SK-N-SH (cell line): ENCODE measurements around the gene RAPGEF3. TPM values are rescaled to one million over a fixed set of nuclear protein-coding genes. Genes with fewer than 3 reads are reported as not detected.
A peak's percentile ranks its signal among the peaks of the same experiment; 100 is the strongest.

ENCODE experiments used
- CTCF ChIA-PET: fragments of 300-600, 350-600 bp; formaldehyde crosslinking; extraction: SDS; loops from one replicate; lab custom pipeline; 2021; lab: Yijun Ruan, JAX
- POLR2A ChIA-PET: fragments of 350-600 bp; sonication (Branson Sonifier 250); formaldehyde crosslinking; extraction: SDS; loops from one replicate; lab custom pipeline; 2020; ENCODE audit warnings: antibody characterized with exemption, inconsistent platforms; lab: Yijun Ruan, JAX
- DNase-seq: peaks from one replicate; pipeline ENCODE4 v3.0.0; 2012
- H2AFZ ChIP-seq: fragments of 200-600 bp; sonication (generic); 2 replicates; pipeline ENCODE4 v1.8.1; 2016; ENCODE audit warnings: antibody characterized with exemption, mild to moderate bottlenecking, low read depth
- H3F3A ChIP-seq: fragments of 200-600 bp; sonication (generic); replicated peaks from 2 replicates; pipeline ENCODE3; 2016; ENCODE audit warnings: antibody characterized with exemption, mild to moderate bottlenecking; ENCODE audit not compliant: insufficient read depth
- H3K27ac ChIP-seq, 2 experiments: fragments of 200-500 bp in 1 of 2; fragments of 200-600 bp in 1 of 2; sonication (Bioruptor generic) in 1 of 2; sonication (generic), shearing (Covaris generic) in 1 of 2; 2 replicates each; pipeline versions ENCODE4 v1.5.1 to v1.6.1; 2014 to 2016; ENCODE audit warnings: low read depth in 2 of 2, inconsistent platforms in 1 of 2, low read length in 1 of 2, mild to moderate bottlenecking in 1 of 2, mixed read lengths in 1 of 2
- H3K27me3 ChIP-seq: fragments of 200-600 bp; sonication (generic), shearing (Covaris generic); 2 replicates; pipeline ENCODE4 v1.6.1; 2016; ENCODE audit warnings: mixed run types; ENCODE audit not compliant: insufficient read depth
- H3K36me3 ChIP-seq, 2 experiments: fragments of 200-500 bp in 1 of 2; fragments of 200-600 bp in 1 of 2; sonication (Bioruptor generic) in 1 of 2; sonication (generic) in 1 of 2; replicated peaks in 1 of 2; 2 replicates each; pipeline versions ENCODE3 to v1.5.1; 2014 to 2016; ENCODE audit warnings: low read length in 1 of 2, mild to moderate bottlenecking in 1 of 2; ENCODE audit not compliant: insufficient read depth in 2 of 2, control insufficient read depth in 1 of 2
- H3K4me1 ChIP-seq, 2 experiments: fragments of 200-500 bp in 1 of 2; fragments of 200-600 bp in 1 of 2; sonication (Bioruptor generic) in 1 of 2; sonication (generic), shearing (Covaris generic) in 1 of 2; 2 replicates each; pipeline versions ENCODE4 v1.5.1 to v1.6.1; 2014 to 2016; ENCODE audit warnings: low read depth in 1 of 2, low read length in 1 of 2, mixed run types in 1 of 2; ENCODE audit not compliant: insufficient read depth in 2 of 2, control insufficient read depth in 1 of 2
- H3K4me2 ChIP-seq: fragments of 200-600 bp; sonication (generic), shearing (Covaris generic); 2 replicates; pipeline ENCODE4 v1.6.1; 2017; ENCODE audit warnings: mixed run types
- H3K4me3 ChIP-seq, 2 experiments: fragments of 200-500 bp in 1 of 2; fragments of 200-600 bp in 1 of 2; sonication (Bioruptor generic) in 1 of 2; sonication (generic), shearing (Covaris generic) in 1 of 2; 2 replicates each; pipeline versions ENCODE4 v1.5.1 to v1.8.1; 2014 to 2016; ENCODE audit warnings: low read depth in 2 of 2, inconsistent platforms in 1 of 2, low read length in 1 of 2, mild to moderate bottlenecking in 1 of 2, mixed read lengths in 1 of 2, moderate library complexity in 1 of 2
- H3K79me2 ChIP-seq: fragments of 200-600 bp; sonication (generic); 2 replicates; pipeline ENCODE4 v1.8.1; 2017; ENCODE audit warnings: mild to moderate bottlenecking; ENCODE audit not compliant: insufficient read depth
- H3K9ac ChIP-seq: fragments of 200-600 bp; sonication (generic); 2 replicates; pipeline ENCODE4 v1.6.1; 2017; ENCODE audit warnings: mixed run types
- H3K9me2 ChIP-seq: fragments of 200-600 bp; sonication (generic); 2 replicates; pipeline ENCODE4 v1.6.1; 2017; ENCODE audit warnings: mixed run types
- H3K9me3 ChIP-seq: fragments of 200-600 bp; sonication (generic); 2 replicates; pipeline ENCODE4 v1.6.1; 2017; ENCODE audit warnings: mixed run types, mild to moderate bottlenecking, moderate library complexity
- H4K20me1 ChIP-seq: fragments of 200-600 bp; sonication (generic); 2 replicates; pipeline ENCODE4 v1.6.1; 2017; ENCODE audit warnings: mild to moderate bottlenecking, mixed run types; ENCODE audit not compliant: insufficient read depth
- CHD2 ChIP-seq: fragments of 150-350 bp; IDR thresholded peaks from 2 replicates; pipeline ENCODE4 v1.6.1; 2018; ENCODE audit warnings: low read length; ENCODE audit not compliant: partially characterized antibody
- CTCF ChIP-seq: fragments of 200-600 bp; sonication (generic); IDR thresholded peaks from 2 replicates; pipeline ENCODE4 v1.6.1; 2017; ENCODE audit warnings: antibody characterized with exemption, mild to moderate bottlenecking, moderate library complexity
- ELF1 ChIP-seq: IDR thresholded peaks from 2 replicates; pipeline ENCODE4 v1.4.0; 2012
- EP300 ChIP-seq, 2 experiments: IDR thresholded peaks; 2 replicates each; pipeline versions ENCODE4 v1.4.0 to v1.6.1; 2012; ENCODE audit warnings: borderline replicate concordance in 1 of 2, low read depth in 1 of 2, low read length in 1 of 2
- FOSL2 ChIP-seq: IDR thresholded peaks from 2 replicates; pipeline ENCODE4 v1.4.0; 2012; ENCODE audit warnings: low read depth, mild to moderate bottlenecking, moderate library complexity, borderline replicate concordance
- FOXJ3 ChIP-seq: sonication (generic); formaldehyde crosslinking; IDR thresholded peaks from 2 replicates; pipeline ENCODE4 v1.5.1; 2020; ENCODE audit warnings: mild to moderate bottlenecking, missing genetic modification reagents
- FOXM1 ChIP-seq: IDR thresholded peaks from 2 replicates; pipeline ENCODE4 v1.4.0; 2012; ENCODE audit warnings: low read depth, mild to moderate bottlenecking
- GABPA ChIP-seq: IDR thresholded peaks from 2 replicates; pipeline ENCODE4 v1.4.0; 2012; ENCODE audit warnings: low read depth, mild to moderate bottlenecking
- IRF3 ChIP-seq: fragments of 150-350 bp; IDR thresholded peaks from 2 replicates; pipeline ENCODE4 v1.6.1; 2016; ENCODE audit warnings: mild to moderate bottlenecking, low read depth, low read length
- JUND ChIP-seq: IDR thresholded peaks from 2 replicates; pipeline ENCODE4 v1.4.0; 2012
- MAX ChIP-seq: IDR thresholded peaks from 2 replicates; pipeline ENCODE4 v1.4.0; 2012; ENCODE audit warnings: low read depth
- MXI1 ChIP-seq: IDR thresholded peaks from 2 replicates; pipeline ENCODE4 v1.6.1; 2012; ENCODE audit warnings: mild to moderate bottlenecking, low read depth, low read length, improper control_type of control experiment
- NFIC ChIP-seq: IDR thresholded peaks from 2 replicates; pipeline ENCODE4 v1.4.0; 2012; ENCODE audit warnings: borderline replicate concordance
- PBX3 ChIP-seq: IDR thresholded peaks from 2 replicates; pipeline ENCODE4; 2012
- POLR2AphosphoS5 ChIP-seq: IDR thresholded peaks from 2 replicates; pipeline ENCODE4 v1.6.1; 2012; ENCODE audit warnings: low read depth, low read length
- RXRA ChIP-seq: IDR thresholded peaks from 2 replicates; pipeline ENCODE4 v1.4.0; 2012; ENCODE audit warnings: low read depth, mild to moderate bottlenecking, borderline replicate concordance
- SIN3A ChIP-seq: IDR thresholded peaks from 2 replicates; pipeline ENCODE4 v1.6.1; 2012; ENCODE audit warnings: low read depth, mild to moderate bottlenecking, low read length, moderate library complexity, borderline replicate concordance
- TAF1 ChIP-seq: IDR thresholded peaks from 2 replicates; pipeline ENCODE4 v1.6.1; 2012; ENCODE audit warnings: low read depth, mild to moderate bottlenecking, low read length, moderate library complexity, borderline replicate concordance
- TCF12 ChIP-seq: IDR thresholded peaks from 2 replicates; pipeline ENCODE4 v1.4.0; 2012
- TEAD4 ChIP-seq: IDR thresholded peaks from 2 replicates; pipeline ENCODE4 v1.4.0; 2012; ENCODE audit warnings: mild to moderate bottlenecking, borderline replicate concordance; ENCODE audit not compliant: insufficient read depth
- WGBS: methylation state at CpG from one replicate; pipeline ENCODE4 v1.1.6; 2017; ENCODE audit warnings: low lambda C conversion rate; 5-methylcytosine and 5-hydroxymethylcytosine counted together
- polyA plus RNA-seq, 3 experiments: library from polyadenylated mRNA; depleted of rRNA; stranded (reverse); fragments of >200 nt; gene quantifications; 2 replicates each; pipeline ENCODE4 v1.2.3, GENCODE V29; 2012

Gene RAPGEF3
- polyA plus RNA-seq, 1 of the 3 experiments (the other 2 are of a cell fraction) = 0.90 TPM

GRCh38 chr12:47705229-47705565, 53.5 kb downstream of the RAPGEF3 start:
- CTCF ChIA-PET = interaction anchor here (0.9 to 43.0 kb wide), 7 partner anchors 11 to 132 kb away, joined by 3 to 1294 read pairs (median 7); partner anchors contain the start of genes RAPGEF3 and SLC48A1
- Histone ChIP-seq H3K9ac (peak overlapping the region; percentile 73), H3K27ac (peak overlapping the region; percentile 61 to 84; a peak in 3 of 4 replicates), H3K36me3 (peaks cover 9 to 17% of the 10 kb centered on the region in 2 experiments), H3K79me2 (peaks cover 39% of the 10 kb centered on the region), H2AFZ (peak overlapping the region; percentile 88), H3K9me3 (no peaks in the 10 kb centered on the region), H3F3A (no peaks in the 10 kb centered on the region), H3K4me2 (peak overlapping the region; percentile 76), H3K9me2 (no peaks in the 10 kb centered on the region)
- DNase-seq = no peak
- WGBS = 13% methylated on average over 7 of the region's 9 CpGs
- no peak for TF ChIP-seq MAX
- TF ChIP-seq, all 33 proteins: peak for 0
- Histone ChIP-seq H3K4me1 (peaks cover 0 to 5% of the 10 kb centered on the region in 2 experiments; a peak in 2 of 4 replicates), H4K20me1 (no peaks in the 10 kb centered on the region), H3K4me3 (peak overlapping the region; percentile 83 to 86), H3K27me3 (no peaks in the 10 kb centered on the region)
- POLR2A ChIA-PET = no interaction called here

GRCh38 chr12:47704719-47705118, 54.0 kb downstream of the RAPGEF3 start:
- Histone ChIP-seq H3K79me2 (peaks cover 39% of the 10 kb centered on the region), H3K9me3 (no peaks in the 10 kb centered on the region), H4K20me1 (no peaks in the 10 kb centered on the region), H3K4me1 (peaks cover 0 to 5% of the 10 kb centered on the region in 2 experiments; a peak in 2 of 4 replicates)
- no peak for DNase-seq
- 95% methylated on average over 9 of the region's 9 CpGs for WGBS
- CTCF ChIA-PET = interaction anchor here (0.9 to 43.0 kb wide), 7 partner anchors 11 to 132 kb away, joined by 3 to 1294 read pairs (median 7); partner anchors contain the start of genes RAPGEF3 and SLC48A1
- no peak for TF ChIP-seq SIN3A
- no peak for TF ChIP-seq NFIC
- TF ChIP-seq TCF12 = no peak
- TF ChIP-seq CTCF = no peak
- TF ChIP-seq POLR2AphosphoS5 = no peak
- no peak for TF ChIP-seq CHD2
- no peak for TF ChIP-seq MXI1
- no peak for TF ChIP-seq TAF1
- TF ChIP-seq RXRA = no peak
- no peak for TF ChIP-seq JUND
- no peak for TF ChIP-seq FOXM1
- no peak for TF ChIP-seq FOXJ3 (CRISPR knock-in tag)
- TF ChIP-seq ELF1 = no peak
- TF ChIP-seq IRF3 = no peak
- no peak for TF ChIP-seq GABPA
- no peak for TF ChIP-seq EP300 (IDR thresholded peaks at IDR 0.05; ENCODE audit: borderline replicate concordance in 1 of 2, low read depth in 1 of 2, low read length in 1 of 2)
- TF ChIP-seq FOSL2 = no peak
- TF ChIP-seq PBX3 = no peak
- no peak for TF ChIP-seq MAX
- no peak for TF ChIP-seq TEAD4
- TF ChIP-seq, all 33 proteins: peak for 0
- Histone ChIP-seq H2AFZ (peak overlapping the region; percentile 88; the same call in 1 of the 2 replicates), H3K27ac (no peak overlapping the region), H3K36me3 (peaks cover 14 to 22% of the 10 kb centered on the region in 2 experiments), H3K27me3 (no peaks in the 10 kb centered on the region), H3K9ac (peak overlapping the region; percentile 73; the same call in 1 of the 2 replicates), H3K9me2 (no peaks in the 10 kb centered on the region), H3F3A (no peaks in the 10 kb centered on the region), H3K4me3 (peak overlapping the region; percentile 83 to 86), H3K4me2 (peak overlapping the region; percentile 76)
- POLR2A ChIA-PET = no interaction called here
